HG03354 (cell line): ENCODE results near the gene BTC.
A peak's percentile ranks its signal among the peaks of the same experiment; 100 is the strongest.
"Not testable (repeated sequence)": the region's sequence is repeated elsewhere in the genome, so short reads cannot be mapped to it uniquely, and the experiment has no call there.

Experiments
- ATAC-seq: cut with Tn5 transposase; IDR thresholded peaks from one replicate; pipeline ENCODE4 v1.9.1; 2021; ENCODE audit warnings: mild to moderate bottlenecking; ENCODE audit not compliant: unreplicated experiment, poor library complexity, severe bottlenecking

Gene BTC, protein sequence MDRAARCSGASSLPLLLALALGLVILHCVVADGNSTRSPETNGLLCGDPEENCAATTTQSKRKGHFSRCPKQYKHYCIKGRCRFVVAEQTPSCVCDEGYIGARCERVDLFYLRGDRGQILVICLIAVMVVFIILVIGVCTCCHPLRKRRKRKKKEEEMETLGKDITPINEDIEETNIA

DNA sequence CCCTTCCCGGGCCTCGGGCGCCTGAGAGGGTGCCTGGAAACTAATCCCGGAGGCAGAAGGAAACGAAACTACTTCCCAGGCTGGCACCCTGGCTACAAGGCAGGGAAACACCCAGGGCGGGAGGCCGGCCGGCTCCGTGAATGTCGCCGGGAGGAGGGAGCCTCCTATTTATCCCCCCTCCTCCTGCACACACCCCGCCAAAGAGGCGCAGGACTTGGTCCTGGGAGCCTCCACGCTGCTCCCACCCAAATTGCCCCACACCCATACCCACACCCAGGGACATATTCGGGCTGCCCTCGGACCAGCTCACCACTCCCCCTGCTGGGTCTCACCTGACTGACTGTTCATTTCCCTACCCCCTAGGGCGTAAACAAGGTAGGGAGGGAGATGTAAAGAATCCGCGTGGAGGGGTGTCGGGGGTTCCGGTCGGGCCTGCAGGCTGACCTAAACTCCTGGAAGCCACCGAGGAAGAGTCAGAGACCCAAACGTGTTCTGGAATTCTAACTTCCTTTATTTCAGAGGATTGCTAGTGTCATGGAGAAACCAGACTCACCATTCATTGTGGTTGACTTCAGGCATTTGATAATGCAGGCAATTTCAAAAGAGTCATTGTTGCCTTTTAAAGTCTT is at the start of gene BTC:
TSS of gene BTC (minus strand) at position 142 of the 629 bp plus-strand sequence. CDS start 198 bp downstream, outside the sequence.
- ATAC-seq = no peak

DNA sequence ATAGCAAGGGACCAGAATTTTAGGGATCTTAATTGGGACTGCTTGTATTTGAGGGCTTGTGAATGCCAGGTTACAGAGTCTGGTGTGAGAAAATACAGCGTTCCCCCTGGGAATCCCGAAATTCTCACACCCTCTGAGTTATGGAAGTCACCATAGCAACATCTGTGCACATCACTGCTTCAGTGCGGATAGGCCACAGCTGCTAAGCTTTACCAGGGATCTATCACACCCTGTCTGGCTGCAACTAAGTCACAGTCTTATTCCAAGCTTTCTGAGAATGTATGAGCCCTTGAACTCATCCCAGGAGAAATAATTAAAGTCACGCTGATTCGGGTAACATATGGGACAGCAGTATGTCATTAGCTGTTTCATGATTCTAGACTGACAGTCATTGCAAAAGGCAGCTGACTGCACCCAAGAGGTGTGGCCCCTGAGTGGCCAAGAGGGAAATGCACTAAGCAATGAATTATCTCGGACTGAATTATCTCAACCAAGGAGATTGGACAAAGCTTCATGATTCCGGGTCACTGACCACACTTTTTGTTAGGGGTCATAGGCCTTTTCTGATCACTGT is 46.7 kb upstream of the BTC start:
- ATAC-seq = no peak

DNA sequence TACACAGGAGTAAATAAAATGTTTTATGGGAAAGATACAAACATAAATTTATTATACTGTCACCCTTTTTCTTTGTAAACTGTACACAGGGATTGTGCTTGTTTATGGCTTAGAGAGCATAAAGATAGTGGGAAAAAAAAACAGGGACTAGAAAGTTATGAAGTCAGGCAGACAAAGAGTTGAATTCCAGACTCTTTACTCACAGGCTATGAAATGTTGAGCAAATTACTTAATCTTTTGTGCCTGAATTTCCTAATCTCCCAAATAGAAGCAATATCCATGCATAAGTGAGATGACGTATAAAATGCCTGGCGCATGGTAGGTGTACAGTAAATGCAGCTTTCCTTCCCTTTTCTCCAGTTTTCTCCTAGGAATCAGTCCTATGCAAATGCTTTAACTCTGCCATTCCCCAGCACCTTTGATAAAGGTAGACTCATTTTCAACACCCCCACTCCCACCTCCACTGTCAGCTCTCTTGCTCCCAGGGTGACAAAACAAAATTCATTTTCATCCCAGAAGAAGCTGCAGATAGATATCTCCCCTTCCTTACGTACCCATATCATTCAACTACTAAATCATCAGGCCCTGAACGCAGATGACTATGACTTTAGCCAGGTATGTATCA is 44.5 kb upstream of the BTC start:
- ATAC-seq = no peak

DNA sequence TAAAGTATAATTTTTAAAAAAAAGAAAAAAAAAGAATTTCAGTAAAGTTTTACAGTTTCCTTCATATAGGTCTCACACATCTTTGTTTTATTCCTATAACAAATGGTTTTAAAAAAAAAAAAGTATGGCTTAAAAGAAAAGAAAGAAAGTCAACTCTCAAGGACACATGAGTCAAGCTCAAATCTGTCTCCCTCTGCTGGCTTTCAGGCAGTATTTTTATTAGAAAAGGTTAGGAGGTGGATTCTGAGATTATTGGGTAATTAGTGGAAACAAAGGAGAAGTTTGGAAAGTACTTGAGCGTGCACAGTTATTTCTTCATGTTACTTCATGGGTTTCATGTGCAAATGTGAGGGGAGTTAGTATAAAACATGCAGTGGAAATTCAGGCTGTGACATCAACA is 36.6 kb upstream of the BTC start:
- no peak for ATAC-seq

DNA sequence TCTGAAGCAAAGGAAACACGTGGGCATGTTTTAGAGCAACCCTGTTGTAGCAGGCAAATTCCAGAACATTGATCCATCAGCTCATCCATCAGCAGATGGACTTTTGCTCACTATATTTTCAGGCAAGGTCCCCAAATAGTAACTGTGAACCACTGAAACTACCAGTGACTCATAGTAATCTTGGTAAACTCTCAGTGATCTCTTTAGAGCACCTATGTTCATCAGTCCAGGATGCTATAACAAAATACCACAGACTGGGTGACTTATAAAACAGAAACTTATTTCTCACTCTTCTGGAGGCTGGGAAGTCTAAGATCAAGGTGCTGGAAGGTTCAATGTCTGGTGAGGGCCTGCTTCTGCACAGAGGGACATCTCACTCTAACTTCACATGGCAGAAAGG is 28.9 kb upstream of the BTC start:
- ATAC-seq = peak; percentile 84

DNA sequence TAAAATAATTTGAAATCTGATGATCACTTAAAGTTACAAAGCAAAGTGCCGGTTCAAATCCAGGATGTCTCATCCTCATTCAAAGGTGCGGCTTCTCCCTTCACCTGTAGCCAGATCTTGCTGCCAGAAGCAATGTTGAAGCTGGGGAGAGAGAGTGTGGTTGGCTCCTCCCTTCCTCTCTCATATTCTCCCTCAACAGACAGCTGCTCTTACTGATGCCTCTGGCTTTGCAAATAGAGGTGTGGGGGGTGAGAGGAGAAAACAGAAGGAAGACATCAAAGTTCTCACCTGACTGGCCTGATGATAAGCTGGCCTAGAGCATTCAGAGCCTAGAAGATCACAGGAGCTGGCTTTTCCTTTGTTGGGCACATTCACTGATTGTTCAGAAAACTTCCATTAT is 28.3 kb upstream of the BTC start:
- no peak for ATAC-seq

DNA sequence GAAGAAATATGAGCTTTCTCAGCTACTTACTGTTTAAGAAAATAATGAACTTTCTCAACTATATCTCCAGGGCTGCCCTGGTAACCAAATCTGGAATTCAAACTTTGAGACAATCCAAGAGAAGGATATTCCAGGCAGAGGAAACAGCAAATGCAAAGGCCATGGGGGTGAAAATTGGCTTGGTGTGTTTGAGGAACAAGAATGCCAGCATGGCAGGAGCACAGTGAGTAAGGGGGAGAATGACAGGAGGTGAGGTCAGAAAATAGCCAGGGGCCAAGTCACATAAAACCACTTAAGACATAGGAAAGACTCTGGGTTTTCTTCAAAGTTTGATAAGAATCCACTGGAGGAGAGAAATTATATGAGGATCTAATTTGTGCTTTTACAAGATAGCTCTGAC is 27.2 kb upstream of the BTC start:
- no peak for ATAC-seq

DNA sequence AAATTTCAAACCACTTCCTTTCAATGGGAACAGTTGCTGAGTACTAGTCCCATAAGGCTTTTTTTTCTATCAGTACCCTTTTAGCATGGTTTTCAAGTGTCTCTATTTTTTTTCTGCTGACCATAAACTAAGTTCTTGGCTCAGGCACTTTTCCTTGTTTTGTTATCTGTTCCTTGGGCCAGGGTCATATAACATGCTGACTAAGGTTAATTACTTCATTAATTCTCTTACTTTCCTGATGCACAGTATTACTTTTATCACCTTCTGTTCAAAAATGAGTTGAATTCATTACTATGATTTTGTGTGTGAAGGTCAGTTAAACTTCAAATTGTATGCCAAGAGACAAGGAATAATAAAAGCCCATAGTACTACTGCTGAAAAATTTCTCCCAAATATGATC is 19.7 kb upstream of the BTC start:
- no peak for ATAC-seq

DNA sequence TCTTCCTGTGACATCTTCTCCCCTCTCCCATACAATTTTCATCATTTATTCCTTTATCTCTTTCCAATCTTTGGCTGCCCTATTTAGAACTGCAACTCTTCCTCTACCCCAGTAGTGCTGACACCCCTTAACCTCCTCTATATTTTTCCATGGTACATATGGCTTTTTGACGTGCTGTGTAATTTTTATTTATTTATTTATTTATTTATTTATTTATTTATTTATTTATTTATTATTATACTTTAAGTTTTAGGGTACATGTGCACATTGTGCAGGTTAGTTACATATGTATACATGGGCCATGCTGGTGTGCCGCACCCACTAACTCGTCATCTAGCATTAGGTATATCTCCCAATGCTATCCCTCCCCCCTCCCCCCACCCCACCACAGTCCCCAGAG is 17.7 kb upstream of the BTC start:
- not testable (repeated sequence) for ATAC-seq

DNA sequence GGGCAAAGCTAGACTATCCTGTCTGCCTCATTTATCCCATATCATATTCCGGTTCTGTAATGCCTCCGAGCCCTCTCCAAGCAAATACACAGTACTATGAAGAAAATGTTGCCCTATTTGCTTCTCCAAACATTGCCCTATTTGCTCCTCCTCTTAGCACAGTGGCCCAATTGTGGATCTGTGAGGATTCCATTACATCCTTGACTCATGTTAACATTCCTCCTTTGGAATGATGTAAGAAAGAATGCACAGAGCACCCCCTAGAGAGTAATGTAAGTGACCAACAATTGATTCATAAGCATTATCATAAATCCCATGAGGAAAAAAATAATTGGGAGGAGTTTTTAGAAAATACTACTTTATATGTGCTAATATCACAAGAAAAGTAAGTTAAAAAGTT is 11.3 kb upstream of the BTC start:
- no peak for ATAC-seq

DNA sequence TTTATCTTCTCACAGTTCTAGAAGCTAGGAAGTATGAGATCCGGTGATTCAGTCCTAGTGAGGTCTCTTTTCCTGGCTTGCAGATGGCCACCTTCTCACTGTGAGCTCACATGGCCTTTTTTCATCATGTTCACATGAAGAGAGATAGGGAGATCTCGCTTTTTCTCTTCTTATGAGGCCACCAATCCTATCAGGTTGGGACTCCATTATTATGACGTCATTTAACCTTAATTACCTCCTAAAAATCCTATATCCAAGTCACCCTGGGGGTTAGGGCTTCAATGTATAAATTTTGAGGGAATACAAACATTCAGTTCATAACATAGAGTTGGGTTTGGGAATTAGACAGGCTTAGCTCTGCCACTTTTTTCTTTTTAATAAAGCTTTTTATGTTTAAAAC is 6.0 kb upstream of the BTC start:
- ATAC-seq = no peak

DNA sequence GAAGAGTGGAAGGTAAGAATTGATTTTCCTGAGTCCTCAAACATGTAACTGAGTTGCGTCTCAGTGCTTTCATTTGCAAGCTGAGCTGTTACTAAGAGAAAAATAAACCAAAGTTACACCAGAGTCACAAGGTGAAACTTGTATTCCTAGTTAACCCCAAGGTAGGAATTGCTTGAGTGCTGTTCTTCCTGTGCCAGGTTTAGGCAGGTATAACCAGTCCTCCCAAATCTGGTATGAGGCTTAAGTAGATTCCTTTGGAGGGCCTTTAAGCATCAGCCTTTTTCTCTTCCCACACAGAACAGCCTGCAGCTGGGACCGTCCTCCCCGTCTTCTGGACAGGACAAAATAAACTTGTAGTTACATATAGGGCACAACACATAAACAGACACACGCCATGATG is 2.3 kb upstream of the BTC start:
- ATAC-seq = no peak

DNA sequence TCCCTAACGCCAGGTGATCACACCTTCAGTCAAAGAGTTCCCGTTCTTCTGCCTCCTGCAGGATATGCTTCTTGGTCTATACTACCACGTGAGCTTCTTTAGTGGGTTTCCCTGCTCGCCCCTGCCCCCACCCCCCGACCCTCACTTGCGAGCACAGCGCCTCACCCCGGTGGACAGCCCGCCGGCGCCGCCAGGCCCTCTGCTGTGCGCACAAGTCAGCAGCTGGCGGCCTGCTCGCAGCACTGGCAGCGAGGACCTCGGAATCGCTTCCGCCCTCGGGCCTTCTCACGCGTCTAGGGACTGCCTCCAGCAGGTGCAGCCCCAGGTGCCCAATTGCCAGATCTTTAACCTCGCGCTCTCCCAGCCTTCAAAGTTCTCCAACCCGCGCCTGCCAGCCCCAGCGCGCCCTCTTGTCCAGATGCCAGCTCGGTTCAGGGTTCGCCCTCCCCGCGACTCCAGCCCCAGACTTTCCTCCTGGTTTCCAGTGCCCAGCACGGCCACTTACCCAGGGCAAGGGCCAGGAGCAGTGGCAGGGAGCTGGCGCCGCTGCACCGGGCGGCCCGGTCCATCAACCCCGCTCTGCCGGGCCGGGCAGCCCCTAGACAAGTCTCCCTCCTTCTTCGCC is 454 bp downstream of the BTC start:
- peak; percentile 73 for ATAC-seq

DNA sequence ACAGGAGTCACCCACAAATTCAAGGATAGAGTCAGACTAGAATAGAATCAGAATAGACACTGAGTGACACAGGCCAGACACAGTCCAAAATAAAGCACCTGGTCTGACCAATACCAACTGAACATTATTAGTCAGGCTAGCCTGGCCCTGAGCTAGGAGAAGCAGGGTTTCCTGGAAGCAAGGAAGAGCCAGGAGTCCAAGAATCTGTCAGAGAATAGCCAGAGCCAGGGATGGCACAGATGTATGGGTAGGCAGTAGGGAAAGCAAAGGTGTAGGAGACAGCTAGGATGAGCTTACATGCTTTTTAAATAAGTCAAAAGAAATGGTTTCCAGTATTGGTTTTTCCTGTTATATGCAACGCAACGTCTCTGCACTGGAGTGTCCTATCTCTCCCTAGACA is 3.7 kb downstream of the BTC start:
- no peak for ATAC-seq

DNA sequence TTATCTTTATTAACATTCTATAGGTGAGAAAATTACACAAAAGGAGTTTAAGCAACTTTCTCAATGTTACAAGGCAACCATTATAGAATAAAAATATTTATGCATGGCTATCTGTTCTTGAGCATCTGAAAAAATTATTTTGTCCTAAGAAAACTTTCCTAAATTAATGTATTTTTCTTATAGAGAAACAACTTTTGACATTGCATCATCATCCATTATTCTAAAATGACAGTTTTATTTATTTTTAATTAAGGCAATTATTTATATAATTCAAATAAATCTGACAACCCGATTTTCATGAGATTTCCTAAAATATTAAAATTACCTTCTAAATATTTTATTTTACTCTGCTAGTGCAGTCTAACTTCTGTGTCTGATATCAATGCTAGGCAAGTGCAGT is 4.8 kb downstream of the BTC start:
- no peak for ATAC-seq

DNA sequence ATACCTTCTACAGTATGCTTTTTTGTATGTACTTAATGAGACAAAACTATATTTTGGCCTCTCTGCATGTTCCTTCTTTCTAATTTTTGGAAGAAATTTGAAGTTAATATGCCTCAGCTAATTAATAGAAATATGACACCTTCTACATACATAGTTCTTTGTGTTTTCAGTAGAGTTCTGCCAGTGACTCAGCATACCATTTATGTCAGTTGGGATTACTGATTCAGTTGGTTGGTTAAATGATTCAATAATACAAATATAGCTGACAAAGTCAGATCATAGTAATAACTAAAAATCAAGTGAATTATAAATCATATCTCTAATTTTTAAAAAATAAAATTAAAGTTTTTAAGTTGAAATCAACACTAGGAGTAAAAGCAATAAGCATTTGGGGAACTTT is 16.8 kb downstream of the BTC start:
- no peak for ATAC-seq

DNA sequence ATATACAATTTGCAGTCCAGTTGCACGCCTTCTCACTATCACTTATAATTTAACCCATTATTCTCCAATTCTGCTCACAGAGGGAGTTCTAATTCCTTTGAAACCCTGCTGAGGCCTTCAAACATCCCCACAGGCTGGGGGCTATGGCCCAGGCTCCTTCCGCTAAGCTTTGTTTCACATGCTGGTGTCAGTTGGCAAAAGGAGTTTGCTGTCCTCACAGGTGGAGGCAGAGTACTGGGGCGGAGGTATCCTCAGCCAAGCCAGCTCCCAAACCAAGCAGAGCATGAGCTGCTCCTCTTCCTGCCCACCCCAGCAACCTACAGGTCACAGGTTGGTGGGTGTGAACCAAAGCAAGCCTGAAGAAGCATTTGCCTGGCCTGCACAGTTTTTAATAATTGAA is 21.5 kb downstream of the BTC start:
- no peak for ATAC-seq

DNA sequence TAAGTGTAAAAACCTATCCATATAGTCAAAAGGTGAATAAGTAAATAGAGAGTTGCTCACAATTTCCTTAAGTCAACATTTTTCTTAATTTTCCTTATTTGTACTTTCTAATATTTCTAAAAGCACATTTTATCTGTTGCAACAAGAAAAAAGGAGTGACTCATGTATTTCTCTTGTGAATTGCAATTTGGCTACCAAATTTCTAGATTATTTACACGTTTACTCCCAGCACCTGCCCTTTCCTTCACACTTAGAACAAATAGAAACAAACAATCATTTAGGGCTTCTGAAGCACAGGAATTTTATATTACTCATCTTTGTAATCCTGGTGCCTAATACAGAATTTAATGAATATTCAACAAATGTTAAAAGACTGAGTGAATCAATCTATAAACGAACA is 22.2 kb downstream of the BTC start:
- no peak for ATAC-seq

DNA sequence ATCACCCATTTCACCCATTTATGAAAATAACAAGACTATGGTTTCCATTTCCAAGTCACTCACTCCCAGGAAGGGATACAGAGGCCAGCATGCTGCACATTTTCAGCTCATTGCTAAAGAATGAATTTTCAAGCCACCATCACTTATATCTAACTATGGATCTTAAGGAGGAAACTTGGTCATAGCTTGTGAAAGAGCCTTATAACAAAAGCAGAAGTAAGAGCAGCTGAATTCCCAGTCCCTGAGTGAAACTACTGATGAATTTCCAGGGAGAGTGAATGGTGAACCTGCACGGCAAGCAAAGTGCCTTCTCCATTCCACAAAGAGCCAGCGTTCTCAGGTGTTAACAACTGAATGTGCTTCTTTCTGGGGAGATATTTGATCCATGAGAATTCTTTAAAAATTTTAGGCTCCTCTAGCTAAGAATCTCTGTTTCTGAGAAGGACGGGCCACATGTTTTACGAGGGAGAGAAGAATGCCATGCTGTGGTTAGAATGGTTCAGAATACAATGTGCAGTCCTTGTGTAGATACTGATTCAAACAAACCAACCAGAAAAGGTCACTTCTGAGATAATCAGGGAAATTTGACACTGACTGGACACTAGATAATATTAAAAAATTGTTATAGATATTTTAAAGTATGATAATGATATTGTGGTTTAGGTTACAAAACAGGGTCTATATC is 24.0 kb downstream of the BTC start:
- no peak for ATAC-seq

DNA sequence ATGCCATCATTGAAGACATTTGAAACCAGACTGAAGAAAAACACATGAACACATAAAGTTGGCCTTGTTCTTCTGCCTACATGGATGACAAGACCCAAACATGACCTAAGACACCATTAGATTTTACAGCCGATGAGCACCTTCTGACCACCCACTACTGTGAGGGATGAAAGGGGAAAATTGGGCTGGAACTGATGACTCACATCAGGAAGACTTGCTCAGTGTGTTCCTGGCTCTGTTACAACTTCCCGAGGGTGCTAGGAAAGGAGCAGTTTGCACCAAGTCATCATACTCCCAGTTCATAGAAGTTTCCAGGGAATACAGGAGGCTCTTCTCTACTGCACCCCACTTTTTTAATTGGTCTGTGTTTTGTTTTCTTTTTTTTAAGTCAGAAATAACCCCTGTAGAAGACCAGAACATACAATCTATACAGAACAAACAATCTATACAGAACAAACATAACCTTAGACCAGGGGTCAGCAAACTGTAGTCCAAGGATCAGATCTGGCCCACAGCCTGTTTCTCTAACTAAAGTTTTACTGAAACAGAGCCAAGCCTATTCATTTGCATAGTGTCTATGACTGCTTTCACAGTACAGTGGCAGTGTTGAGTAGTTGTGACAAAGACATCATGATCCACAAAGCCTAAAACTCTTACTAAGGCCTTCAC is 25.3 kb downstream of the BTC start:
- peak; percentile 62 for ATAC-seq
